ENCODE results near the gene RNU6-1.

Gene RNU6-1

DNA sequence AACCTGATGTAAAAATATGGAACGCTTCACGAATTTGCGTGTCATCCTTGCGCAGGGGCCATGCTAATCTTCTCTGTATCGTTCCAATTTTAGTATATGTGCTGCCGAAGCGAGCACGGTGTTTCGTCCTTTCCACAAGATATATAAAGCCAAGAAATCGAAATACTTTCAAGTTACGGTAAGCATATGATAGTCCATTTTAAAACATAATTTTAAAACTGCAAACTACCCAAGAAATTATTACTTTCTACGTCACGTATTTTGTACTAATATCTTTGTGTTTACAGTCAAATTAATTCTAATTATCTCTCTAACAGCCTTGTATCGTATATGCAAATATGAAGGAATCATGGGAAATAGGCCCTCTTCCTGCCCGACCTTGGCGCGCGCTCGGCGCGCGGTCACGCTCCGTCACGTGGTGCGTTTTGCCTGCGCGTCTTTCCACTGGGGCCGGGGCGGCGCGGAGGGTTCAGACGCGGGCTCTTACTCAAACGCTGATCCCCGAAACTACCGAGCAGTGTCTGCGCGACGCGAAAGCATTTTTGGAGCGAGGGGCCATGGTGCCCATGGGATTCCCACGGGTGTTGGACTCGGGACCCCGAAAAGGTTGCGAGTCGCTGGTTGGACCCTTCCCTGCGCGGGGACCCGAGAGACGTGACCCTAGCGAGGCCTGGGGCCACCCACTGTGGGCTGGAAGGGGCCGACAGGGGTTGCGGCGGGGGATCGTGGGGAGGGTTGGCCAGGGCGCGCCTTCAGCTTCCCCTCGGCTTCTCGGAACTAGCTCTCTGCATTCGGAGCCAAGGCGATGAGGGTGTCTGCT lies at the start of gene RNU6-1:
Gene RNU6-1, minus strand, starts transcription at position 117 of the 820 bp plus-strand sequence.
- DNase-seq, result peak; percentile 88

DNA sequence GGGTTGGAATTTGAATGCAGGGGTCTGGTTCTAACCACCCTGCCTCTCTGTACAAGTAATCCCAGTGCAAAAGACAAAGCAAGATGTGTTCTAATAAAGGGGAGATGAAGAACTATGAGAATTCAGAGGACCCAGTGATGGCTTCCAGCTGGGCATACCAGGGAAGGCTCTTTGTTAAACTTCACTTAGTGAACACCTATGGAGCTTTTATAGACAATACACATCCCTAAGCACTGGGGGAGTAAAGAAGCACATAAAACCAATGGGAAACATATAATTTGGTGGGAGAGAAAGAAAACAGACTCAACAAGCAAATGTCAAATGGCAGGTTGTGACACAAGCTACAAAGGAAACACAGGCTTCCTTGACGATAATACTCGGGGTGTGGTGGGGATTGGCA lies 47.9 kb upstream of the RNU6-1 start:
- DNase-seq, result no peak

DNA sequence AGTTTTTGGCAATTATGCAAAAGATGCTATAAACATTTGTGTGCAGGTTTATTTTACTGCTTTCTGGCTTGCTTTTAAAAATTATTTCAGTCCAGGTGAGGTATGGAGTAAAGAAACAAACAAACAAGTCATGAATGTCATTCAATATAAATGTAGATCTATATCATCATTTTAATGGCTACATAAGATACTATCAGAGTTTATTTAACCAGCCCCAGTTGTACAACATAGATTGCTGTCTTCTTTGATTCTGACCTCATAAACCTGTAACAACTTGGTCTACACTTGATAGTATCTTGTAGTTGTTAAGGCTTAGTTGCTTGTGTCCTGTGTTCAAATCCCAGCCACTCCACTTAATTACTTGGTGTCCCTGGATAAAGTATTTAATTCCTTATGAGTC lies 46.0 kb upstream of the RNU6-1 start:
- DNase-seq, result no peak

DNA sequence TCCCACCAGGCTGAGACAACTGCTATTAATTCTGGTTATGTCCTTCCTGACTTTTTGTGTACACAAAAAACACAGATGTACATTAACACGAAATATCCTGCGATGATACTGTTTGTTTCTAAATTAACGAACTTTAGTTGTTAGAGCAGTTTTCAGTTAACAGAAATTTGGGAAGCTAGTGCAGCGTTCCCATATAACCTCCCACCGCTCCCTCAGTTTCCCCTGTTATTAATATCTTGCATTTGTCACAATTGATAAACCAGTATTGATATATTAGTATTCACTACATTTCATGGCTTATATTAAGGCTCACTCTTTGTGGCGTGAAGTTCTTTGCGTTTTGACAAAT lies 45.3 kb upstream of the RNU6-1 start:
- no peak for DNase-seq

DNA sequence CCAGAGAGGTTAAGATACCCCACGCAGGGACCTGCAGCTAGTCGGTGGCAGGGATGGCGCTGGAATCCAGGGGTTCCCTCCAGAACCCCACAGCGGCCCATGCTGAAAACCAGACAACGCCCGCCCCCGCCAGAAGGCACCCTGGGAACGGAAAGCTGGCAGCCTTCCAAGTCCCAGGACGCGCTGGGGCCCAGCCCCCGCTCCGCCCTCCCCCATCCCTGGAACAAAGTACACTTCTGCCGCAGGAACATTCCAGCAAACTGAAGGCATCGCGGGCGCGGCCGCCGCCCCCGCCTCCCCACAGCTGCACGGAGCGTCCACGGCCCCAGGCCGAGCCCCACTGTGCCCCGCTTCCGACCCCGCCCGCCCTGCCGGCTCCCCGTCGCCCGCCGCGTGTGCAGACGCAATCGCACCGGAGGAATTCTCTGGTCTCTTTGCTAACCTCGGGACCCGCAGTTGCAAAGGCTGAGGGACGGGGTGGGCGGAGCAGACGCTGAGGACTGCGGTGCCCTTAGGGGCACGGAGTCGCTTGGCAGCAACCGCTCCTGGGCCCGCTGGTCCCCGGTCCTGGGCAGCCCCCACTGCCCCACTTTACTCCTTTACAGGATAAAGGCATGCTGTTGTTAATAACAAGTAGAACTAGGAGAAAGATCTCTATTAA lies 44.8 kb upstream of the RNU6-1 start:
- peak; percentile 8 for DNase-seq

DNA sequence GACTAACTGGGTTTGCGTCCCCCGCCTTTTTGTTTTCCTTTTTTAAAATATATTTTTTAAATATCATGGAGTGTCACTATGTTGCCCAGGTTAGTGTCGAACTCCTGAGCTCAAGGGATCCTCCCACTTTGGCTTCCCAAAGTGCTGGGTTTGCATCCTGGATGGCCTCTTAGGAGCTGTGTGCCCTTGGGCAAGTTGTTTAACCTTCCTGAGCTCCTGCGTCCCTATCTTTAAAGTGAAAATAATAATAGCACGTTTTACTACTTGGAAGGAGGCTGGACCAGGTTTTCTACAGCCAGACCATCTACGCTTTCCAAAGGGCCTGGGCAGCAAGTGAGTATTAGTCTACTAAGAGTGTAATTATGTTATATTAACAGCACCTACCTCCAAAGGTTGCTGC lies 44.2 kb upstream of the RNU6-1 start:
- no peak for DNase-seq

- no peak for DNase-seq
These were observed 43.5 kb upstream of the RNU6-1 start for GRCh38 chr15:67883234-67883773.

DNA sequence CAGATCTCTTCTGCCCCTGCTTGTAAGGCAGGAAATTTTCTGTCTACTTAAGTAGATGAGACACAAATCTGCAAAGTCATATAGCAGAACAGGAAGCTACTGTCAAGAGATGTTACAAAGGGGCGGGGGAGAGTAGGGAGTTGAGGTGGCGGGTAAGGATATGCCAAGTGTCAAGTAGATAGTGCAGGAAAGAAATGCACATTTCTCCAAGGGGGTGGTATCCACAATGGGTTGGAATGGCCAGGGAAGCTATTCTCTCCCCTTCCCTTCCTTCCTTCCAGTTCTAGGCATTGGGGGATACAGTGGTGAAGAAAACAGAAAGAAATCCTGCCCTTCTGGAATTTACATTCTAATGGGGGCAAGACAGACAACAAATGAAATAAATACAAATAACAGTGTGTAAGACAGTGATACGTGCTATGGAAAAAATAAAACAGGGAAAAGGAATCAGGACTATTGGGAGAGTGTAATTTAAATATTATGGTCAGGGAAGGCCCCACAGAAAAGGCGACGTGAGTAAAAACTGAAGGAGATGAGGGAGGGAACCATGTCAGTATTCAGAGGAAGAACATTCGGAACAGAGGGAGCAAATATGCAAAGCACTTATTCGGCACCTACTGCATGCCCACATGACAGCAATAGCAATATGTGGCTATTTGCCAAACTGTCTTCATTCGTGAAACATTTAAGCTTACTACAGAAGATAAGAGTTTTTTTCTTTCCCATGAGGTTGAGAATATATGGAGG lies 42.8 kb upstream of the RNU6-1 start:
- no peak for DNase-seq

GRCh38 chr15:67880651-67881182 lies 40.9 kb upstream of the RNU6-1 start:
- DNase-seq, result no peak

GRCh38 chr15:67879440-67880129 lies 39.7 kb upstream of the RNU6-1 start:
- DNase-seq, result no peak

- no peak for DNase-seq
These were observed 38.9 kb upstream of the RNU6-1 start for GRCh38 chr15:67878712-67879206.

DNA sequence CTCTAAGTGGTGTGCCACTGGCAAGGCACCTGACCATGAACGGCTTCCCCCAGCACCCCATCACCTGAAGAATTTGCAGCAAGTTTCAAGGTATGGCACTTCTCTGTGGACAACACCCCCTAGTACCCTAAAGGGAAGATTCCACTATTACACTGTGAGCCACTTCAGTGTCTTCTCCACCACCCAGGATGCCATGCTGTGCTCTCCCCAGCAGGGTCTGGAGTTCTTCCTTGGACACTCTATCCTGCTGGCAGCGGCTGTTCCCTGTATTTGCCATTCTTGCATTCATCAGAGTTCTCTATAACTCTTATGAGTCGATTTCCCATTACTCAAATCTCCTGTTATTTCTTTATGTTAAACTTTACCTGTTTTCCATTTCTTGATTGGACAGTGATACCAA lies 33.9 kb upstream of the RNU6-1 start:
- DNase-seq, result no peak

GRCh38 chr15:67870868-67871408 lies 31.1 kb upstream of the RNU6-1 start:
- DNase-seq, result no peak

GRCh38 chr15:67869701-67870100 lies 29.9 kb upstream of the RNU6-1 start:
- no peak for DNase-seq

GRCh38 chr15:67865766-67866165 lies 25.9 kb upstream of the RNU6-1 start:
- DNase-seq, result no peak

DNA sequence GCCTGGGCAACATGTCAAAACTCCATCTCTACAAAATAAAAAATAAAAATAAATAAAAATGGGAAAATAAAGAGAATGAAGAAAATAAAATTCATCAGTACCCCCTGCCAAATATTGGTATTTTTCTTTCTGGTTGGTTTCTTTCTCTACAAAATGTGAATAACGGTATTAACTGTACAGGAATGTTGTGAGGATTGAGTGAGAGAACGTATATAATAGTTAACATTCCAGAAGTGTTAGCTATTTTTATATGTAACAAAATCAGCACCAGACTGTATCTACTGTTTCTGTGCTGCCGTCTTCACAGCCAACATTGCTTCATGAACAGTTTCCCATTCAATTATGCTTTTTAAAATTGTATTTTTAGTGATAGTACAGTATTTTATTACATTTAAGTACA lies 25.5 kb upstream of the RNU6-1 start:
- DNase-seq, result no peak

DNA sequence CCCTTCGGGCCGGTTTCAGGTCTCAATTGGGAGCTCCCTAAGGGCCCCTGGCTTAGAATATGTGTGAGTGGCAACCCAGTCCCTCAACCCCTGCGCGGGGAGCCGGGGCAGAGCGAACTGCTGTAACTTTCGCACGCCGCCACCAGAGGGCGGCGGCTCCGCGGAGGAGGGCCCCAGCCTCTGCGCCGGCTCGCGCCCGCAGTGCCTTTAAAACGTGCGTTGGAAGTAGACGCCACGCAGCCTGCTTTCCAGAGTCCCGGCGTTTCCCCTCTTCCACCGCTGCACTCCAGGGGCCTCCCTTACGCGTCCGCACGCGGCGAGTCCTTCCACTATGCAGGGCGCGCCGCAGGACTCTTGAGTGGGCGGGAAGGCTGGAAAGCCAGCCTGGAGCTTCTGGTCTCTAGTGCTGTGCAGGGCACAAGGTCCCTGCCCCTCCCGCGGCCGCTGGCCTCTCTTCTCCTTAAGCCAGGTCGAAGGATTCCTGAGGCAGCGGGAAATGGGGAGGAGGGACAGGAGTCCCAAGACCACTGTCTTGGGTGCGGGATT lies 23.7 kb upstream of the RNU6-1 start:
- DNase-seq, result peak; percentile 55

- no peak for DNase-seq
These were observed 23.1 kb upstream of the RNU6-1 start for GRCh38 chr15:67862750-67863441.

DNA sequence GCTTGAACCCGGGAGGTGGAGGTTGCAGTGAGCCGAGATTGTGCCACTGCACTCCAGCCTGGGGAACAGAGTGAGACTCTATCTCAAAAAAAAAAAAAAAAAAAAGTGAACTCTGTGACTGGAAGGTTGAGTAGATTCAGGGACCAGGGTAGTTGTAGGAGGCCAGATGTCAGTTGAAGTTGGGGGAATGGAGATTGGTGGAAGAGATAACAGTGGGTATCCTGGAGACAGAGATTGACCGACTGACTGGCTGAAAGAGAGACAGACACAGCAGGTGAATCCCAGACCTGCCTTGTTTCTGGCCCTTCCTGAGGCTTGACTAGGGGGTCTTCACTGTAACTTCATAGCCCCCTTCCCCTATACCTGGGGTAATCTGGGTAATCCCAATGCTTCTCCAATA lies 22.1 kb upstream of the RNU6-1 start:
- no peak for DNase-seq

GRCh38 chr15:67859331-67859946 lies 19.6 kb upstream of the RNU6-1 start:
- no peak for DNase-seq

- no peak for DNase-seq
These were observed 17.4 kb upstream of the RNU6-1 start for GRCh38 chr15:67857220-67857619.
